ENCODE measurements around the gene TTLL8. TPM values are rescaled to one million over a fixed set of nuclear protein-coding genes. Genes with fewer than 3 reads are reported as not detected.

Gene TTLL8
- total RNA-seq, 1 donor from 2014 or later = not detected

DNA sequence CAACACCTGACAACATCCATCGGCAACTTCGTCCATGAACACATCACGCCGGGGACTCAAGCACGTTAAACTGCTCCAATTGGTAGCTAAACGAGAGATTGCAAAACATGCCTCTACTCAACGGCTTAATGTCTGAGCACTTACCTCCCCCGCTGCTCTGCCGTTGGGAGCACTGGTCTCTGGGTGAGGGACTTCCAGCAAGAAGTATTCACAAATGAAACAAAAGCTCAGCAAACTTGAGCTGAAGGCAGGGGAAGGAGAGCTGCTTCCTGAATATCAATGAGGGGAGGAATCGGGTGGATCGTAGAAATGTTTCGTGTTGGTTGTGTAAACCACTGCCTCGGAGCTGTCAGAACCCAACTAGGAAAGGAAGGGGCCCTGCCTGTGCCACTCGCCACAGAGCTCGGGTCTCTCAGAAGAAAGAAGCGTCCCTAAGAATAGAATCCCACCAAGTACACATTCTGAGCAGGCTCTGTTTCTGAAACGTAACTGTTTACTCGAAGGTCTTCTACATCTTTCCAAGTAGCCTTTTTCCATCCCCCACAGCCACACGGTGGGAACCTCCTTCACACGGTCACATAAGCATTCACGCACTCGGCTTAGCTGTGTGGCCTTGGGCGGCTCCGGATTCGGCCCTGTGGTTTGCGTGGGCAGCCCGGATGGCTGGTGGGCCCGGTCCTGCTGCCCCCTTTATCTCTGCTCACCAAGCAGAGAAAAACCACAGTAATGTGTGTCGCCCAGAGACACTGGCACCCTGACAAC is 27.3 kb upstream of the TTLL8 start, which contains the start of gene MLC1:
MLC1 (minus strand) TSS at position 216 of the 762 bp plus-strand sequence. CDS start 524 bp downstream, outside the sequence.
- Mint-ChIP-seq H3K27me3 (ENCODE audit: low read depth) (no peaks in the 10 kb centered on the region), H3K27ac (ENCODE audit: unreplicated experiment) (peak within 1 kb of the TSS; percentile 37), H3K4me1 (peaks cover 20% of the 10 kb centered on the region), H3K4me3 (no peak within 1 kb of the TSS), H3K9me3 (peaks cover 2% of the 10 kb centered on the region), H3K36me3 (ENCODE audit: low read depth) (peaks cover 2% of the 10 kb centered on the region)
- DNase-seq (ENCODE audit: low read depth, low spot score) = no peak
- TF ChIP-seq, protein P1, sequence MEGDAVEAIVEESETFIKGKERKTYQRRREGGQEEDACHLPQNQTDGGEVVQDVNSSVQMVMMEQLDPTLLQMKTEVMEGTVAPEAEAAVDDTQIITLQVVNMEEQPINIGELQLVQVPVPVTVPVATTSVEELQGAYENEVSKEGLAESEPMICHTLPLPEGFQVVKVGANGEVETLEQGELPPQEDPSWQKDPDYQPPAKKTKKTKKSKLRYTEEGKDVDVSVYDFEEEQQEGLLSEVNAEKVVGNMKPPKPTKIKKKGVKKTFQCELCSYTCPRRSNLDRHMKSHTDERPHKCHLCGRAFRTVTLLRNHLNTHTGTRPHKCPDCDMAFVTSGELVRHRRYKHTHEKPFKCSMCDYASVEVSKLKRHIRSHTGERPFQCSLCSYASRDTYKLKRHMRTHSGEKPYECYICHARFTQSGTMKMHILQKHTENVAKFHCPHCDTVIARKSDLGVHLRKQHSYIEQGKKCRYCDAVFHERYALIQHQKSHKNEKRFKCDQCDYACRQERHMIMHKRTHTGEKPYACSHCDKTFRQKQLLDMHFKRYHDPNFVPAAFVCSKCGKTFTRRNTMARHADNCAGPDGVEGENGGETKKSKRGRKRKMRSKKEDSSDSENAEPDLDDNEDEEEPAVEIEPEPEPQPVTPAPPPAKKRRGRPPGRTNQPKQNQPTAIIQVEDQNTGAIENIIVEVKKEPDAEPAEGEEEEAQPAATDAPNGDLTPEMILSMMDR (conservative IDR thresholded peaks at IDR 0.05) = no peak

DNA sequence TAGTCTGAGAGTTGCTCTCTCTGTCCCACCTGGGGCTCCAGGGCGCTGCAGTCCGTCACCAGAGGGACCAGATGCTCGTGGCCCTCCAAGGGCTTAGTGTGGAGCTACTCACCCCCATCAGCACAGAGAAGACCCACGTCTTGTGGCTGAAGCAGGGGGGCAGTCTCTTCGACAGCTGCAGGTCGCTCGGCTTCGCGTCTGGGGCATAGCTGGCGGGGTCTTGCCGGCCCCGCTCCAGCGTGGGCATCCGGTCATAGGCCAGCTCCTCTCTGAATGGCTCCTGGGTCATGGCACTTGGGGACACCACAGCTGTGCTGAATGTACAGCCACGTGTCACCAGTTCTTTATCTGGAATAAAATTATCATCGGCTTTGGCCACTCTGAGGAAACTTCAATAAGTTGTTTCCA is 26.5 kb upstream of the TTLL8 start:
- peaks cover 20% of the 10 kb centered on the region for H3K4me1 Mint-ChIP-seq
- no peak overlapping the region for H3K27ac Mint-ChIP-seq (ENCODE audit: unreplicated experiment)
- no peaks in the 10 kb centered on the region for H3K9me3 Mint-ChIP-seq
- no peaks in the 10 kb centered on the region for H3K27me3 Mint-ChIP-seq (ENCODE audit: low read depth)
- peaks cover 2% of the 10 kb centered on the region for H3K36me3 Mint-ChIP-seq (ENCODE audit: low read depth)
- TF ChIP-seq, protein P1 (conservative IDR thresholded peaks at IDR 0.05) = no peak
- no peak for DNase-seq (ENCODE audit: low read depth, low spot score)
- no peak overlapping the region for H3K4me3 Mint-ChIP-seq

DNA sequence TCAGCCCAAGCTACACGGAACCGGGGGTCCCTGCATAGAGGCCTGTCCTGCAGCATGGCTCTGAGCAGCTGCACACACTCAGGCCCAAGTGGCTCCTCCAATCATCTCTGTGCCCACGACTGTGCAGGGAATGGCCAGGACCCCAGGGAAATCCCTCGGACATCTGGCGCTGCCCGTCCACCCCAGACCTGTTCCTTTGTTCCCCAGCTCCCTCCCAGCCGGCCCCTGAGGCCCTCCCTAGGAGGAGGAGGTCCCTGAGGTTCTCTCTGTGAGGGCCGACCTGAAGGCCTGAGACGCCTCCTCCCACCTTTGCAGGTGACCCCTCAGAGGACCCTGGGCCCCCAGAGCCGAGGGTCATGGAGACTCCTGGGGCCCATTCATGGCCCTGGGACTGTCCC is 26.0 kb upstream of the TTLL8 start:
- no peak overlapping the region for H3K4me3 Mint-ChIP-seq
- TF ChIP-seq, protein P1 (conservative IDR thresholded peaks at IDR 0.05) = no peak
- peaks cover 20% of the 10 kb centered on the region for H3K4me1 Mint-ChIP-seq
- H3K27me3 Mint-ChIP-seq (ENCODE audit: low read depth) = no peaks in the 10 kb centered on the region
- H3K9me3 Mint-ChIP-seq = no peaks in the 10 kb centered on the region
- peak overlapping the region; percentile 67 for H3K27ac Mint-ChIP-seq (ENCODE audit: unreplicated experiment)
- no peaks in the 10 kb centered on the region for H3K36me3 Mint-ChIP-seq (ENCODE audit: low read depth)
- DNase-seq (ENCODE audit: low read depth, low spot score) = no peak

DNA sequence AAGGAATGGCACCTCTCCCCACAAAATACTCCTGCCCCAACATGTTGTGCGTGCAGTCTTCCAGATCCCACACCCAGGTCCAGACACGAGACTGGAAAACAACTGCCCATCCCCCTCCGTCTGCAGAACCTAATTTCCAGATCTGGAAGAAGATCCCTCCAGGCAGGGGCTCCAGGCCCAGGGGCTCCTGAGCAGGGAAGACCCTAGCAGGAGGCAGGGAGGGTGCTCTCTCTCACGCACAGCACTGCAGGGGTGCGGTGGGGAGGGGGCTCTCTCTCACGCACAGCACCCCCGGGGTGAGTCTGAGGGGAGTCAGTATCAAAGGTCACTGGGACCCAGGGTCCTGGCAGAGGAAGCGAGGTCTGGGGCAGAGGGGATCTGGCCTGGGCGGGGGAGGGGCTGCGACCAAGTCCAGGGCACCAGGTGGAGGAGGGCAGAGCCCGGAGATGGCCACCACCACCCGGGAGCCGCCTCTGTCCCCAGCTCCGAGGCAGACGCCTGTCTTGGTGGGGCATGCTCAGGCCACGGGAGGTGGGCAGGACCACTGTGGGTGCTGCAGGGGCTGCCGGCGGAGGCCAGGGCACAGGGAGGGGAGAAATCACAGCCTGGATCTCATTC is 25.5 kb upstream of the TTLL8 start:
- Mint-ChIP-seq H3K9me3 (no peaks in the 10 kb centered on the region), H3K27me3 (ENCODE audit: low read depth) (no peaks in the 10 kb centered on the region), H3K4me3 (no peak overlapping the region), H3K4me1 (peaks cover 20% of the 10 kb centered on the region), H3K27ac (ENCODE audit: unreplicated experiment) (no peak overlapping the region), H3K36me3 (ENCODE audit: low read depth) (no peaks in the 10 kb centered on the region)
- TF ChIP-seq, protein P1 (conservative IDR thresholded peaks at IDR 0.05) = no peak
- no peak for DNase-seq (ENCODE audit: low read depth, low spot score)

DNA sequence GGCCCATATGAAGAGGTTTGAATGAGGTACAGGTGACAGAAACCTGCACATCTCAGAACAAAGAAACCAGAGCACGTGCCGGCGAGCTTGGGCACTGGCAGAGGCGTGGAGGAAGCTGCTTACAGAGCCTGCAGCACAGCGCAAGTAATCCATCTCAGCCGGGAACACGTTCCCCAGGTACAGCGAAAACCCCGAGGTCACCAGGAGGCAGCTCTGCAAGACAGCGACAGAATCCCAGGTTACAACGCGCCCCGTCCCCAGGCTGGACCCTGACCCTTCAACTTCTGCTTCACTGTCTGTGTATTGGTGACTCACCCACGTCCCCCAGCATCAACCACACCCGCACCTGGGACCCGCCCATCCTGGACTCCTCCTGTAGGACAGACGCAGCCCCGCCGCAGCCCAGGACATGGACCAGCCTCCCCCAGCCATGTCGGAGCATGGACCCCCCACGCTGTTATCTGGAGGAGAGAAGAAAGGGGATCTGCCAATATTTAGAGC is 24.9 kb upstream of the TTLL8 start:
- Mint-ChIP-seq H3K27ac (ENCODE audit: unreplicated experiment) (no peak overlapping the region), H3K36me3 (ENCODE audit: low read depth) (no peaks in the 10 kb centered on the region), H3K27me3 (ENCODE audit: low read depth) (no peaks in the 10 kb centered on the region), H3K4me3 (no peak overlapping the region), H3K9me3 (no peaks in the 10 kb centered on the region), H3K4me1 (peaks cover 20% of the 10 kb centered on the region)
- TF ChIP-seq, protein P1 (conservative IDR thresholded peaks at IDR 0.05) = no peak
- DNase-seq (ENCODE audit: low read depth, low spot score) = no peak

All from neural crest cell (in vitro differentiated cells).